Nephron (organoid): ENCODE data around the gene ADIPOR2.
"Not testable (repeated sequence)": the region's sequence is repeated elsewhere in the genome, so short reads cannot be mapped to it uniquely, and the experiment has no call there.

Experiments
- H3K27ac Mint-ChIP-seq, 3 experiments: 2 replicates each; pipeline ENCODE4 v1.8.0; 2020; ENCODE audit warnings: mixed read lengths in 3 of 3, mild to moderate bottlenecking in 2 of 3, moderate library complexity in 1 of 3
- H3K27me3 Mint-ChIP-seq: 2 replicates; pipeline ENCODE4 v1.8.0; 2021; ENCODE audit warnings: low read depth, mild to moderate bottlenecking, moderate library complexity, mixed read lengths
- H3K36me3 Mint-ChIP-seq: 2 replicates; pipeline ENCODE4 v1.8.0; 2020; ENCODE audit warnings: low read depth, mixed read lengths
- H3K4me1 Mint-ChIP-seq: 2 replicates; pipeline ENCODE4 v1.8.0; 2020; ENCODE audit warnings: mixed read lengths
- H3K4me3 Mint-ChIP-seq, 3 experiments: 2 replicates each; pipeline ENCODE4 v1.8.0; 2020; ENCODE audit warnings: mild to moderate bottlenecking in 3 of 3, mixed read lengths in 3 of 3, moderate library complexity in 2 of 3
- H3K9me3 Mint-ChIP-seq: 2 replicates; pipeline ENCODE4 v1.8.0; 2020; ENCODE audit warnings: mixed read lengths
- CTCF ChIP-seq, 3 experiments: fragments of 200-600 bp; sonication (generic); IDR thresholded peaks; one replicate each; pipeline ENCODE4 v1.5.0; 2021; ENCODE audit warnings: antibody characterized with exemption in 3 of 3; ENCODE audit not compliant: unreplicated experiment in 3 of 3

ADIPOR2 gene

GRCh38 chr12:1816730-1817348, 126.0 kb downstream of the ADIPOR2 start:
- no peak for TF ChIP-seq CTCF (IDR thresholded peaks at IDR 0.05; ENCODE audit: unreplicated experiment in 3 of 3)
- no peak overlapping the region for H3K27ac Mint-ChIP-seq
- H3K4me1 Mint-ChIP-seq: peaks cover 18% of the 10 kb centered on the region
- no peaks in the 10 kb centered on the region for H3K36me3 Mint-ChIP-seq
- peaks cover 43% of the 10 kb centered on the region for H3K27me3 Mint-ChIP-seq
- H3K4me3 Mint-ChIP-seq: no peak overlapping the region
- H3K9me3 Mint-ChIP-seq: peaks cover 3% of the 10 kb centered on the region

GRCh38 chr12:1817928-1818327, 127.1 kb downstream of the ADIPOR2 start:
- not testable (repeated sequence) for H3K27ac Mint-ChIP-seq, H3K36me3 Mint-ChIP-seq, H3K4me3 Mint-ChIP-seq, H3K9me3 Mint-ChIP-seq
- H3K4me1 Mint-ChIP-seq: peaks cover 18% of the 10 kb centered on the region
- H3K27me3 Mint-ChIP-seq: peaks cover 54% of the 10 kb centered on the region

- Mint-ChIP-seq H3K36me3 (no peaks in the 10 kb centered on the region), H3K4me3 (peak overlapping the region in 1 of 3 experiments; percentile 39), H3K4me1 (peaks cover 18% of the 10 kb centered on the region), H3K9me3 (peaks cover 3% of the 10 kb centered on the region), H3K27me3 (peaks cover 65% of the 10 kb centered on the region), H3K27ac (no peak overlapping the region)
- no peak for TF ChIP-seq CTCF (IDR thresholded peaks at IDR 0.05; ENCODE audit: unreplicated experiment in 3 of 3)
These were observed 128.2 kb downstream of the ADIPOR2 start for GRCh38 chr12:1819050-1819449.

GRCh38 chr12:1819571-1819970, 128.7 kb downstream of the ADIPOR2 start:
- TF ChIP-seq CTCF (IDR thresholded peaks at IDR 0.05; ENCODE audit: unreplicated experiment in 3 of 3): no peak
- H3K9me3 Mint-ChIP-seq: peaks cover 3% of the 10 kb centered on the region
- peak overlapping the region in 1 of 3 experiments; percentile 14 for H3K4me3 Mint-ChIP-seq
- no peak overlapping the region for H3K27ac Mint-ChIP-seq
- H3K4me1 Mint-ChIP-seq: peaks cover 18% of the 10 kb centered on the region
- peaks cover 66% of the 10 kb centered on the region for H3K27me3 Mint-ChIP-seq
- H3K36me3 Mint-ChIP-seq: no peaks in the 10 kb centered on the region

GRCh38 chr12:1820191-1820895, 129.5 kb downstream of the ADIPOR2 start, which contains the start of gene LRTM2:
LRTM2 (plus strand) TSS chr12:1820565; CDS start chr12:1828149, 7,584 bp downstream.
- Mint-ChIP-seq H3K36me3 (no peaks in the 10 kb centered on the region), H3K4me1 (peaks cover 18% of the 10 kb centered on the region), H3K27me3 (peaks cover 66% of the 10 kb centered on the region), H3K9me3 (peaks cover 3% of the 10 kb centered on the region), H3K4me3 (peak within 1 kb of the TSS in 1 of 3 experiments; percentile 14), H3K27ac (no peak within 1 kb of the TSS)
- no peak for TF ChIP-seq CTCF (IDR thresholded peaks at IDR 0.05; ENCODE audit: unreplicated experiment in 3 of 3)

- Mint-ChIP-seq H3K9me3 (peaks cover 3% of the 10 kb centered on the region), H3K4me1 (peaks cover 18% of the 10 kb centered on the region), H3K27ac (no peak overlapping the region), H3K27me3 (peaks cover 67% of the 10 kb centered on the region), H3K4me3 (no peak overlapping the region), H3K36me3 (no peaks in the 10 kb centered on the region)
- no peak for TF ChIP-seq CTCF (IDR thresholded peaks at IDR 0.05; ENCODE audit: unreplicated experiment in 3 of 3)
These were observed 130.0 kb downstream of the ADIPOR2 start for GRCh38 chr12:1820896-1821291.
